Coronary artery (tissue), 2 donors: Measurements from ENCODE around the gene TECPR1.

Experiments
- DNase-seq: peaks from one replicate; pipeline ENCODE4 v3.0.0-alpha.2; 2017; ENCODE audit warnings: low spot score
- H3K27ac ChIP-seq, 2 donors: fragments of 200-600 bp; sonication (generic); one replicate each; pipeline ENCODE4 v1.5.1; 2016 to 2019
- H3K4me3 ChIP-seq: fragments of 200-600 bp; sonication (generic); 2 replicates; pipeline ENCODE4 v1.5.1; 2016; ENCODE audit warnings: mild to moderate bottlenecking, moderate library complexity
- CTCF ChIP-seq: fragments of 200-600 bp; sonication (generic); IDR thresholded peaks from one replicate; pipeline ENCODE4 v1.5.1; 2019; ENCODE audit warnings: antibody characterized with exemption

The TECPR1 gene

GRCh38 chr7:98180751-98181150, 71.3 kb downstream of the TECPR1 start:
- no peak for DNase-seq
- Histone ChIP-seq H3K4me3 (no peak overlapping the region), H3K27ac (no peak overlapping the region)
- TF ChIP-seq CTCF = no peak

GRCh38 chr7:98178762-98179490, 73.1 kb downstream of the TECPR1 start:
- no peak overlapping the region for H3K4me3 ChIP-seq
- TF ChIP-seq CTCF = no peak
- H3K27ac ChIP-seq = no peak overlapping the region
- no peak for DNase-seq

- DNase-seq = no peak
- H3K4me3 ChIP-seq = no peak overlapping the region
- no peak for TF ChIP-seq CTCF
- no peak overlapping the region for H3K27ac ChIP-seq
These were observed 73.7 kb downstream of the TECPR1 start for GRCh38 chr7:98178321-98178720.

- H3K27ac ChIP-seq = no peak overlapping the region
- no peak for DNase-seq
- no peak overlapping the region for H3K4me3 ChIP-seq
- no peak for TF ChIP-seq CTCF
These were observed 74.5 kb downstream of the TECPR1 start for GRCh38 chr7:98177553-98177952.

- H3K27ac ChIP-seq = no peak overlapping the region
- H3K4me3 ChIP-seq = no peak overlapping the region
- TF ChIP-seq CTCF = no peak
- no peak for DNase-seq
These were observed 76.6 kb downstream of the TECPR1 start for GRCh38 chr7:98175260-98175940.

- no peak for DNase-seq
- Histone ChIP-seq H3K4me3 (no peak overlapping the region), H3K27ac (no peak overlapping the region)
- no peak for TF ChIP-seq CTCF
These were observed 77.4 kb downstream of the TECPR1 start for GRCh38 chr7:98174334-98175259.
